PFSK-1 (cell line): ENCODE measurements around the gene SLC38A8.

Source experiments
- FOXP2 ChIP-seq: optimal IDR thresholded peaks from 2 replicates; pipeline ENCODE3; 2011; ENCODE audit warnings: borderline replicate concordance, control low read depth, inconsistent platforms; ENCODE audit not compliant: insufficient read depth; ENCODE audit errors: extremely low read length, extremely low read depth
- POLR2AphosphoS5 ChIP-seq: IDR thresholded peaks from 2 replicates; pipeline ENCODE4 v1.6.1; 2012; ENCODE audit warnings: low read depth, mild to moderate bottlenecking, control low read depth, low read length, moderate library complexity
- SIN3A ChIP-seq: IDR thresholded peaks from 2 replicates; pipeline ENCODE4 v1.6.1; 2012; ENCODE audit warnings: mild to moderate bottlenecking, low read length, moderate library complexity, borderline replicate concordance; ENCODE audit not compliant: insufficient read depth
- TAF1 ChIP-seq: IDR thresholded peaks from 2 replicates; pipeline ENCODE4 v1.6.1; 2012; ENCODE audit warnings: low read length, control low read depth, borderline replicate concordance; ENCODE audit not compliant: insufficient read depth
- TF ChIP-seq, protein P1 (sequence below), 2 experiments: IDR thresholded peaks; 2 replicates each; pipeline versions ENCODE4 v1.6.1 to v1.8.0; 2011 to 2012; ENCODE audit warnings: low read depth in 2 of 2, low read length in 2 of 2, control low read depth in 1 of 2, inconsistent platforms in 1 of 2, mild to moderate bottlenecking in 1 of 2, moderate library complexity in 1 of 2; ENCODE audit not compliant: insufficient read depth in 1 of 2

SLC38A8 gene

DNA sequence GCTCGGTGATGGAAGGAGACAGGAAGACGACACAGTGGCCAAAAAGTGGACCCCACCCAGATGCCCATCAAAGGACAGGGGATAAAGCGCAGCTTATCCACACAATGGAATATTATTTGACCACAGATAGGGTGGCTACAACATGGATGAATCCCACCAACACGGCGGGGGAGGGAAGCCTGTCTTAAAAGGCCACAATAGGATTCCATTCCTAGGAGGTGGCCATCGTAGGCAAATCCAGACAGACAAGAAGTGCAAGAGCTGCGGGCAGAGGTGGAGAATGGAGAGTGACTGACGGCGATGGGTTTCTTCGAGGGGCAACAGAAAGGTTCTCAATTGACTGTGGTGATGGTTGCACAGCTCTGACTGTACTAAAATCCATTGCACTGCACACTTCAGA lies 16.0 kb downstream of the SLC38A8 start:
- TF ChIP-seq FOXP2 (no peak), POLR2AphosphoS5 (no peak)

DNA sequence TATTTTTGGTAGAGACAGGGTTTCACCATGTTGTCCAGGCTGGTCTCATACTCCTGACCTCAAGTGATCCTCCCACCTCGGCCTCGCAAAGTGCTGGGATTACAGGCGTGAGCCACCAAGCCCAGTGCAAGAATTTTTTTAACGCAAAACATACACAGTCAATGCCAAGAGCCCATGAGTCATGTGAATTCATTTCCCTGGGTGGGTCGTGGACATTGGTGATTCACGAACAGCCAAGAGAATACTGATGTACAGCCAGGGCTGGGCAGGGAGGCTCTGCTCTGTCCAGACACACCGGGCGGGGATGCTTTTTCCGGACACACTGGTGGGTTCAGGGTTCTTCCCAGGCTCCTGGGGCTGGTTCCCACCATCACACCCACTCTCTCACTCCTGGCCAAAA lies 17.7 kb downstream of the SLC38A8 start:
- TF ChIP-seq POLR2AphosphoS5 (no peak), FOXP2 (no peak), TAF1 (no peak), SIN3A (no peak)
- TF ChIP-seq, protein P1, sequence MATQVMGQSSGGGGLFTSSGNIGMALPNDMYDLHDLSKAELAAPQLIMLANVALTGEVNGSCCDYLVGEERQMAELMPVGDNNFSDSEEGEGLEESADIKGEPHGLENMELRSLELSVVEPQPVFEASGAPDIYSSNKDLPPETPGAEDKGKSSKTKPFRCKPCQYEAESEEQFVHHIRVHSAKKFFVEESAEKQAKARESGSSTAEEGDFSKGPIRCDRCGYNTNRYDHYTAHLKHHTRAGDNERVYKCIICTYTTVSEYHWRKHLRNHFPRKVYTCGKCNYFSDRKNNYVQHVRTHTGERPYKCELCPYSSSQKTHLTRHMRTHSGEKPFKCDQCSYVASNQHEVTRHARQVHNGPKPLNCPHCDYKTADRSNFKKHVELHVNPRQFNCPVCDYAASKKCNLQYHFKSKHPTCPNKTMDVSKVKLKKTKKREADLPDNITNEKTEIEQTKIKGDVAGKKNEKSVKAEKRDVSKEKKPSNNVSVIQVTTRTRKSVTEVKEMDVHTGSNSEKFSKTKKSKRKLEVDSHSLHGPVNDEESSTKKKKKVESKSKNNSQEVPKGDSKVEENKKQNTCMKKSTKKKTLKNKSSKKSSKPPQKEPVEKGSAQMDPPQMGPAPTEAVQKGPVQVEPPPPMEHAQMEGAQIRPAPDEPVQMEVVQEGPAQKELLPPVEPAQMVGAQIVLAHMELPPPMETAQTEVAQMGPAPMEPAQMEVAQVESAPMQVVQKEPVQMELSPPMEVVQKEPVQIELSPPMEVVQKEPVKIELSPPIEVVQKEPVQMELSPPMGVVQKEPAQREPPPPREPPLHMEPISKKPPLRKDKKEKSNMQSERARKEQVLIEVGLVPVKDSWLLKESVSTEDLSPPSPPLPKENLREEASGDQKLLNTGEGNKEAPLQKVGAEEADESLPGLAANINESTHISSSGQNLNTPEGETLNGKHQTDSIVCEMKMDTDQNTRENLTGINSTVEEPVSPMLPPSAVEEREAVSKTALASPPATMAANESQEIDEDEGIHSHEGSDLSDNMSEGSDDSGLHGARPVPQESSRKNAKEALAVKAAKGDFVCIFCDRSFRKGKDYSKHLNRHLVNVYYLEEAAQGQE (IDR thresholded peaks at IDR 0.05; ENCODE audit: insufficient read depth in 1 of 2, low read depth in 2 of 2, low read length in 2 of 2), result no peak

DNA sequence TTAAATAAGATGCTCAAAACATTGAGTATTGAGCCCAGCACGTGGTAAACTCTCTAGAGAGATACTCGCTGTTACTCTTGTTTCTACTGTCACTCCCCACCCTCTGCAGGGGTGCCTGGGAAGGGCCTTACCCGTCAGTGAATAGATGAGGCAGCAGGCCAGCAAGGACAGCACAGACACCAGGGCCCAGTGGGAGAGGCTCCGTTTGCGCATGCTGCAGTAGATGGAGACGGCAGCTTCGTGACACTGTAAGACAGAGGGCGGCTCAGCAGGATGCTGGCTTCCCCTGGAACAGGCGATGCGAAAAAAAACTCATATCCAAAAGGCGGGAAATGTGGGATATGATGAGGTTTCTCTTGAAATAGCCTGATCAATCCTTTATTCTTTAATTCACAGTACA lies 20.0 kb downstream of the SLC38A8 start:
- TF ChIP-seq POLR2AphosphoS5, result no peak
- TF ChIP-seq, protein P1 (IDR thresholded peaks at IDR 0.05; ENCODE audit: insufficient read depth in 1 of 2, low read depth in 2 of 2, low read length in 2 of 2), result no peak
- no peak for TF ChIP-seq TAF1
- no peak for TF ChIP-seq FOXP2
- TF ChIP-seq SIN3A, result no peak

DNA sequence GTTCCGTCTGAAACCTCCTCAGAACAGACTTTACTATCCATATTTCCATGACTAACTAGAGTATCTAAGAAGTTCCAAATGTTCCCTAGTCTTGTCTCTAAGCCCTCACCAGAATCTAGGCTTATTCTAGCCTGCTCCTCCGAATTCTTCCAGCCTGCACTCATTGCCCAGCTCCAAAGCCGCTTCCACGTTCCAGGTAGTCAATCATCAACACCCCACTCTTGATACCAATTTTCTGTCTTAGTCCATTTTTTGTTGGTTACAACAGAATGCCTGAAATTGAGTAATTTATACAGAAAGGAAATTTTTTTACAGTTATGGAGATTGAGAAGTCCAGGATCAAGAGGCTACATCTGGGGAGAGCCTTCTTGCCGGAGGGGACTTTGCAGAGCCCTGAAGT lies 21.1 kb downstream of the SLC38A8 start:
- no peak for TF ChIP-seq POLR2AphosphoS5
- TF ChIP-seq, protein P1 (IDR thresholded peaks at IDR 0.05; ENCODE audit: insufficient read depth in 1 of 2, low read depth in 2 of 2, low read length in 2 of 2), result no peak
- TF ChIP-seq TAF1, result no peak
- no peak for TF ChIP-seq SIN3A
- TF ChIP-seq FOXP2, result no peak

DNA sequence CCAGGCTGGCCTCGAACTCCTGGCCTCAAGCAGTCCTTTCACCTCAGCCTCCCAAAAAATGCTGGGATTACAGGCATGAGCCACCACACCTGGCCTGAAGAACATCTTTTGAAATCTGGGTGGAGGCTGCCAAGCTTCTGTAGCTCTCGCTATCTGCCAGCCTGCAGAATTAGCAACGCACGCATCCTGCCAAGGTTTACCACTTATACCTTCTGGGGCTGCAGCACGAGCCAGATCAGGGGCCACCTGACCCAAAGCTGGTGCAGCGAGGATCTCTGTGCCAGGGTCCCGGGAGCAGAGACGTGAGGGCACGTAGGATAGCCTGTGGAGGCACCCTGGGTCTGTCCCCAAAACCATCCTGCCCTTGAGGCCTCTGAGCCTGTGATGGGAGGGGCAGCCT lies 22.2 kb downstream of the SLC38A8 start:
- TF ChIP-seq POLR2AphosphoS5 (no peak), TAF1 (no peak), SIN3A (no peak), FOXP2 (no peak)
- TF ChIP-seq, protein P1 (IDR thresholded peaks at IDR 0.05; ENCODE audit: insufficient read depth in 1 of 2, low read depth in 2 of 2, low read length in 2 of 2), result no peak
